ENCODE results near the gene PTPRE. TPM values are rescaled to one million over a fixed set of nuclear protein-coding genes. Genes with fewer than 3 reads are reported as not detected.
A peak's percentile ranks its signal among the peaks of the same experiment; 100 is the strongest.

PTPRE gene
- total RNA-seq, 4 donors from 2014 or later = 10.2 to 46.8 (median 28.8) TPM

GRCh38 chr10:128083191-128083895, 176.4 kb downstream of the PTPRE start:
- WGBS = 80% methylated on average over 15 of the region's 15 CpGs
- Histone ChIP-seq H3K27ac (no peak overlapping the region), H3K27me3 (no peaks in the 10 kb centered on the region), H3K4me1 (no peaks in the 10 kb centered on the region), H3K9me3 (no peaks in the 10 kb centered on the region), H3K4me3 (no peak overlapping the region), H3K36me3 (peaks cover 37% of the 10 kb centered on the region)
- peak; percentile 24 to 32 for DNase-seq (ENCODE audit: low spot score in 2 of 2)
- no peak for TF ChIP-seq POLR2AphosphoS5 (IDR thresholded peaks at IDR 0.05)
- no peak for TF ChIP-seq POLR2A (IDR thresholded peaks at IDR 0.05)
- TF ChIP-seq, protein P1, sequence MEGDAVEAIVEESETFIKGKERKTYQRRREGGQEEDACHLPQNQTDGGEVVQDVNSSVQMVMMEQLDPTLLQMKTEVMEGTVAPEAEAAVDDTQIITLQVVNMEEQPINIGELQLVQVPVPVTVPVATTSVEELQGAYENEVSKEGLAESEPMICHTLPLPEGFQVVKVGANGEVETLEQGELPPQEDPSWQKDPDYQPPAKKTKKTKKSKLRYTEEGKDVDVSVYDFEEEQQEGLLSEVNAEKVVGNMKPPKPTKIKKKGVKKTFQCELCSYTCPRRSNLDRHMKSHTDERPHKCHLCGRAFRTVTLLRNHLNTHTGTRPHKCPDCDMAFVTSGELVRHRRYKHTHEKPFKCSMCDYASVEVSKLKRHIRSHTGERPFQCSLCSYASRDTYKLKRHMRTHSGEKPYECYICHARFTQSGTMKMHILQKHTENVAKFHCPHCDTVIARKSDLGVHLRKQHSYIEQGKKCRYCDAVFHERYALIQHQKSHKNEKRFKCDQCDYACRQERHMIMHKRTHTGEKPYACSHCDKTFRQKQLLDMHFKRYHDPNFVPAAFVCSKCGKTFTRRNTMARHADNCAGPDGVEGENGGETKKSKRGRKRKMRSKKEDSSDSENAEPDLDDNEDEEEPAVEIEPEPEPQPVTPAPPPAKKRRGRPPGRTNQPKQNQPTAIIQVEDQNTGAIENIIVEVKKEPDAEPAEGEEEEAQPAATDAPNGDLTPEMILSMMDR (IDR thresholded peaks at IDR 0.05) = no peak
- TF ChIP-seq EP300 (IDR thresholded peaks at IDR 0.05) = no peak

DNA sequence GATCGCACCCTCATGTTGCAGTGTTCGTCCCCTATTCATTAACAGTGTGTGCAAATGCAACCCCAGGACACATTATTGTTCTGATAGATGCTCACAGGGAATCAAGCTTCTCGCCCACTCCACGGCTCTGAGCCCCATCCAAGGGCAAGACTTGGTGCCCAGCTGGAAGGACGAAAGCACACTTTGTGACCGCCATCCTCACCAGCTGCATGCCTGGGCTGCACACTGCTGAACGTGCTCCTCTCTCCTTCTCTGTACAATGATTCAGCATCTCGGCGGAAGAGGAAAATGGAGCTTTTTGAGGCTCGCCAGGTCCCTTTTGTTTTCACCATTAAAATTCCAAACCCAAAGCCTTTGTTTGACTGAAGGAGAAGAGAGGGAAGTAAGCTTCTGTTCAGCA, 177.5 kb downstream of the PTPRE start:
- Histone ChIP-seq H3K9me3 (no peaks in the 10 kb centered on the region), H3K36me3 (peaks cover 29% of the 10 kb centered on the region), H3K27me3 (no peaks in the 10 kb centered on the region), H3K4me1 (no peaks in the 10 kb centered on the region), H3K27ac (no peak overlapping the region), H3K4me3 (no peak overlapping the region)
- WGBS = 93% methylated on average over 10 of the region's 10 CpGs
- no peak for TF ChIP-seq POLR2AphosphoS5 (IDR thresholded peaks at IDR 0.05)
- TF ChIP-seq POLR2A (IDR thresholded peaks at IDR 0.05) = no peak
- TF ChIP-seq, protein P1 (IDR thresholded peaks at IDR 0.05) = no peak
- TF ChIP-seq EP300 (IDR thresholded peaks at IDR 0.05) = no peak
- peak; percentile 29 to 54 for DNase-seq (ENCODE audit: low spot score in 2 of 2)

DNA sequence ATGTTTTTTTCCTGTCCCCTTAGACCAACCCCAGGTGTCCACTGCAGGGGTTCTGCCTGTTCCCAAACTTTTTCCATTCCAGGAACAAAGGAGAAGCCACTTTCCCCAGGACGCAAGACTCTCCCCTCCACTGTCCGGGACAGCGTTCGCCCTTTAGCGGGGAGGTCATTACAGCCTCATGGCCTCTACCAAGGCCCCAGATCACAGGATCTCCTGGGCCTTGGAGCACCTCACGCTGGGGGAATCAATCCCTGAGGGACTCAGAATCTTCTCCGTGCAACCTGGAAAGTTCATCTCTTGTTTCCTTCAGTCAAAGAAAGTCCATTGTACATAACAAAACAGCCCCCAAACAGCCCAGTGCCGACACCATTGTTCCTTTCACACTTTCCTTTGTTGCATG, 178.1 kb downstream of the PTPRE start:
- Histone ChIP-seq H3K4me3 (no peak overlapping the region), H3K27ac (no peak overlapping the region), H3K36me3 (peaks cover 23% of the 10 kb centered on the region), H3K27me3 (no peaks in the 10 kb centered on the region), H3K9me3 (no peaks in the 10 kb centered on the region), H3K4me1 (no peaks in the 10 kb centered on the region)
- TF ChIP-seq POLR2AphosphoS5 (IDR thresholded peaks at IDR 0.05) = no peak
- TF ChIP-seq POLR2A (IDR thresholded peaks at IDR 0.05) = no peak
- TF ChIP-seq EP300 (IDR thresholded peaks at IDR 0.05) = no peak
- TF ChIP-seq, protein P1 (IDR thresholded peaks at IDR 0.05) = no peak
- peak; percentile 24 to 28 for DNase-seq (ENCODE audit: low spot score in 2 of 2)
- WGBS = 94% methylated on average over 8 of the region's 8 CpGs

- peak; percentile 38 to 60 for DNase-seq (ENCODE audit: low spot score in 2 of 2)
Measured at GRCh38 chr10:128086003-128086863, 179.3 kb downstream of the PTPRE start.

GRCh38 chr10:128087146-128087883, 180.4 kb downstream of the PTPRE start:
- no peak for TF ChIP-seq POLR2AphosphoS5 (IDR thresholded peaks at IDR 0.05)
- TF ChIP-seq POLR2A (IDR thresholded peaks at IDR 0.05) = no peak
- TF ChIP-seq, protein P1 (IDR thresholded peaks at IDR 0.05) = no peak
- no peak for TF ChIP-seq EP300 (IDR thresholded peaks at IDR 0.05)
- peak in 1 of 2 donors; percentile 16 for DNase-seq (ENCODE audit: low spot score in 2 of 2)
- Histone ChIP-seq H3K36me3 (peaks cover 10% of the 10 kb centered on the region), H3K9me3 (no peaks in the 10 kb centered on the region), H3K27ac (no peak overlapping the region), H3K4me1 (no peaks in the 10 kb centered on the region), H3K27me3 (no peaks in the 10 kb centered on the region), H3K4me3 (no peak overlapping the region)
- 64% methylated on average over 7 of the region's 7 CpGs for WGBS

More at GRCh38 chr10:128086003-128086863, 179.3 kb downstream of the PTPRE start:
- H3K4me1 ChIP-seq = no peaks in the 10 kb centered on the region
- H3K9me3 ChIP-seq = no peaks in the 10 kb centered on the region
- WGBS = 85% methylated on average over 4 of the region's 10 CpGs
- no peak overlapping the region for H3K27ac ChIP-seq
- no peak for TF ChIP-seq EP300 (IDR thresholded peaks at IDR 0.05)
- no peak for TF ChIP-seq POLR2AphosphoS5 (IDR thresholded peaks at IDR 0.05)
- peaks cover 11% of the 10 kb centered on the region for H3K36me3 ChIP-seq
- no peaks in the 10 kb centered on the region for H3K27me3 ChIP-seq
- no peak overlapping the region for H3K4me3 ChIP-seq
